Measurements from ENCODE around the gene WDR87.

DNA sequence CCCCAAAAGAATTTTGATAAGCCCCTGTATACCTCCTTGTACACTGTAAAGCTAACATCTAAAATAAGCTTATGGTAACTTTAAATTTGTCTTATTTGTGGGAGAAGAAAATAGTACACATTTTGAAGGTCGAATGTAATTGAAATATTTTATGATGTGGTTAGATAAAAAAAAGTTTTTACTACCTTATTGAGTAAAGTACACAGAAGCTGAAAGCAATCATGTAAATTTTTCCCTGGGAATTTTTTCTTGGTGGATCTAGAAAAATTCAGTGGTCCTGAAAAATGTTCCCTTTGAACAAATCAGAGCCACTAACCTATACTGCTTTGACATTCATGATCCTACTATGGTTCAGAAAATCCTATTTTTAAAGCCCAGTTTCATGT is 47.5 kb upstream of the WDR87 start:
- TF ChIP-seq, protein P1, sequence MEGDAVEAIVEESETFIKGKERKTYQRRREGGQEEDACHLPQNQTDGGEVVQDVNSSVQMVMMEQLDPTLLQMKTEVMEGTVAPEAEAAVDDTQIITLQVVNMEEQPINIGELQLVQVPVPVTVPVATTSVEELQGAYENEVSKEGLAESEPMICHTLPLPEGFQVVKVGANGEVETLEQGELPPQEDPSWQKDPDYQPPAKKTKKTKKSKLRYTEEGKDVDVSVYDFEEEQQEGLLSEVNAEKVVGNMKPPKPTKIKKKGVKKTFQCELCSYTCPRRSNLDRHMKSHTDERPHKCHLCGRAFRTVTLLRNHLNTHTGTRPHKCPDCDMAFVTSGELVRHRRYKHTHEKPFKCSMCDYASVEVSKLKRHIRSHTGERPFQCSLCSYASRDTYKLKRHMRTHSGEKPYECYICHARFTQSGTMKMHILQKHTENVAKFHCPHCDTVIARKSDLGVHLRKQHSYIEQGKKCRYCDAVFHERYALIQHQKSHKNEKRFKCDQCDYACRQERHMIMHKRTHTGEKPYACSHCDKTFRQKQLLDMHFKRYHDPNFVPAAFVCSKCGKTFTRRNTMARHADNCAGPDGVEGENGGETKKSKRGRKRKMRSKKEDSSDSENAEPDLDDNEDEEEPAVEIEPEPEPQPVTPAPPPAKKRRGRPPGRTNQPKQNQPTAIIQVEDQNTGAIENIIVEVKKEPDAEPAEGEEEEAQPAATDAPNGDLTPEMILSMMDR (IDR thresholded peaks at IDR 0.05), result no peak
- TF ChIP-seq POLR2AphosphoS5 (IDR thresholded peaks at IDR 0.05; ENCODE audit: low read depth, low read length) (no peak), SIN3A (IDR thresholded peaks at IDR 0.05; ENCODE audit: borderline replicate concordance, insufficient read depth, low read depth, low read length) (no peak), TCF7L2 (IDR thresholded peaks at IDR 0.05; ENCODE audit: low read depth, low read length) (no peak)
- TF ChIP-seq, protein P2, sequence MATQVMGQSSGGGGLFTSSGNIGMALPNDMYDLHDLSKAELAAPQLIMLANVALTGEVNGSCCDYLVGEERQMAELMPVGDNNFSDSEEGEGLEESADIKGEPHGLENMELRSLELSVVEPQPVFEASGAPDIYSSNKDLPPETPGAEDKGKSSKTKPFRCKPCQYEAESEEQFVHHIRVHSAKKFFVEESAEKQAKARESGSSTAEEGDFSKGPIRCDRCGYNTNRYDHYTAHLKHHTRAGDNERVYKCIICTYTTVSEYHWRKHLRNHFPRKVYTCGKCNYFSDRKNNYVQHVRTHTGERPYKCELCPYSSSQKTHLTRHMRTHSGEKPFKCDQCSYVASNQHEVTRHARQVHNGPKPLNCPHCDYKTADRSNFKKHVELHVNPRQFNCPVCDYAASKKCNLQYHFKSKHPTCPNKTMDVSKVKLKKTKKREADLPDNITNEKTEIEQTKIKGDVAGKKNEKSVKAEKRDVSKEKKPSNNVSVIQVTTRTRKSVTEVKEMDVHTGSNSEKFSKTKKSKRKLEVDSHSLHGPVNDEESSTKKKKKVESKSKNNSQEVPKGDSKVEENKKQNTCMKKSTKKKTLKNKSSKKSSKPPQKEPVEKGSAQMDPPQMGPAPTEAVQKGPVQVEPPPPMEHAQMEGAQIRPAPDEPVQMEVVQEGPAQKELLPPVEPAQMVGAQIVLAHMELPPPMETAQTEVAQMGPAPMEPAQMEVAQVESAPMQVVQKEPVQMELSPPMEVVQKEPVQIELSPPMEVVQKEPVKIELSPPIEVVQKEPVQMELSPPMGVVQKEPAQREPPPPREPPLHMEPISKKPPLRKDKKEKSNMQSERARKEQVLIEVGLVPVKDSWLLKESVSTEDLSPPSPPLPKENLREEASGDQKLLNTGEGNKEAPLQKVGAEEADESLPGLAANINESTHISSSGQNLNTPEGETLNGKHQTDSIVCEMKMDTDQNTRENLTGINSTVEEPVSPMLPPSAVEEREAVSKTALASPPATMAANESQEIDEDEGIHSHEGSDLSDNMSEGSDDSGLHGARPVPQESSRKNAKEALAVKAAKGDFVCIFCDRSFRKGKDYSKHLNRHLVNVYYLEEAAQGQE (IDR thresholded peaks at IDR 0.05; ENCODE audit: insufficient read depth in 1 of 2, low read depth in 2 of 2, low read length in 1 of 2), result no peak
